ENCODE data around the gene GATA3.

Gene GATA3

DNA sequence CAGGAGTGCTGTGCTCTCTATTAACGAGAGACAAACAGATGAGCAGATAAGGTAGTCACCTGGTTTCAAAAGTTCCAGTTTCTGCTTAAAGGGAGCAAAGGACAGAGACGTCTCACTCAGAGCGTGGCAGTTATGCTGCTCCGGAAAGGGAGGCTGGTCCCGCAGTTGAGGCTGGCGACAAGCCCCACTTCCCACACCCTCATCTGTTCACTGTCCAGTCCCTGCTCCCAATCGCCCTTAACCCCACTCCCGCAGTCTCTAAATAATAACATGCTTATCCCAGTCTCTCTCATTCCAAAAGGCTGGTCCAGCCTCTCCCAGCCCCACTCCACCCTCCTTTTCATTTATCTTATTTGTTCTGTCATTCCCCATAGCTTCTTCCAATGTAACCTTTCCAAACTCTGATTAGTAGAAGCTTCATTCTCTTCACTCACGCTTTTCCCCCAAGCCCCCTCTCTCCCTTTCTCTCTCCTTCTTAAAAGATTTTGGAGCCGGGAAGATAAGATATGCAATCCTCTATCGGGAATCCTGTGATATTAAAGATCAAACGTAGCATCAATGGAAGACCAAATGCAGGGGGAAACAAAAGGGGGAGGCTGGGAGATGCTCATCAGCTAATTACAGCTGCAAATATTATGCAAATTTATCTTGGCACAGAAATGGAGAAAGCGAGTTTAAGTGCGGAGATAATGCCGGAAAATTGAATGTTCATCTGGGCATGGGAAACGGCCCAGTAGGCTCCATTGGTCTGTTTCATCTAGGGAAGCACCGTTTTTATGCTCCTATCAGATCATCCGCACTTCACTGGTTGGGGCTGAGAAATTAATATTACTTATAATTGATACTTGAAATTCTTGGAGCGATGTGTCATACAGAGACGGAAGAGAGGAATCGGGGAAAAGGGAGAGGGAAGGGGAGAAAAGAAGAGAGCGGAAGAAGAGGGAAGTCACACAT lies 16.3 kb upstream of the GATA3 start:
- no peak for DNase-seq (ENCODE audit: low spot score)

DNA sequence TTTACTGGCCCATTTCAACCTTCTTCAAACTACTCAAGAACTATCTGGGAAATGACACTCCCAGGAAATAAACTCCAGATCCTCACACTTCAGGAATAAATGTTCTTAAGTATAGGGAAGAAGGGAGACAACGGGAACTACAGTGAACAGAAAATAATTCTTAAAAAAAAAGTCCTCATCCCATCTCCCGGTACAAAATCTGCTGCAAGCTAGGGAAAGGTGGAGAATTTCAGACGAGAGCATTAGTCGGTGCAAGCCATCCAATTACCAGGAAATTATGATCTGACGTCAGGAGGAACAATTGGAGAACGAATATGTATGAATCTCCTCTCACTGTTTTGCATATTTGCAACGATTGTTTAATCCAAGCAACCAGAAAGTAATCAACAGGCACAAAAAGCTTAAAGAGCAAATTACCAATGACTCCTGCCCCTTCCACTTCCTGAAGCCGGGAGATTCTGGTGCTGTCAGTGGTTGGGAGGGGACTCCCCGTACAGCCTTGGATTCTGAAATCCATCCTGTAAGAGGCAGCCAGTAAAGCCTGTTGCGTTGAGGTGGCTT lies 15.1 kb upstream of the GATA3 start:
- no peak for DNase-seq (ENCODE audit: low spot score)

DNA sequence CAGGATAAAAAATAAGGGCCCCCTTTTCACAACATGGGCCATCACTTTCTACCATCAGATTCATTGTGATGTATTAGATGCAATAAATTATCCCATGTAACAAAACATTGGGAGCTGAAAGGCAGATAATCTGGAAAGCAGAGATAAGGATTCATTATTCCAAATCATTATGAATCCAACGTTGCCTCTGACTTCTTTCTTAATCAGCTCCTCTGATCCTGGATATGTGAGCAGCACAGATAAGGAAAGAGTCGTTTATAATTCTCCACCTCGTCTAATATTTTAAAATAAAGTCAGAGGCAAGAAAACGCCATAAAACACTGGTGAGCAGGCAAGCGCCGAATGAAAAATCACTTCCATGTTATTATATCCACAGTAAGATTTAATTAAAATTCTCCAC lies 13.8 kb upstream of the GATA3 start:
- no peak for DNase-seq (ENCODE audit: low spot score)

DNA sequence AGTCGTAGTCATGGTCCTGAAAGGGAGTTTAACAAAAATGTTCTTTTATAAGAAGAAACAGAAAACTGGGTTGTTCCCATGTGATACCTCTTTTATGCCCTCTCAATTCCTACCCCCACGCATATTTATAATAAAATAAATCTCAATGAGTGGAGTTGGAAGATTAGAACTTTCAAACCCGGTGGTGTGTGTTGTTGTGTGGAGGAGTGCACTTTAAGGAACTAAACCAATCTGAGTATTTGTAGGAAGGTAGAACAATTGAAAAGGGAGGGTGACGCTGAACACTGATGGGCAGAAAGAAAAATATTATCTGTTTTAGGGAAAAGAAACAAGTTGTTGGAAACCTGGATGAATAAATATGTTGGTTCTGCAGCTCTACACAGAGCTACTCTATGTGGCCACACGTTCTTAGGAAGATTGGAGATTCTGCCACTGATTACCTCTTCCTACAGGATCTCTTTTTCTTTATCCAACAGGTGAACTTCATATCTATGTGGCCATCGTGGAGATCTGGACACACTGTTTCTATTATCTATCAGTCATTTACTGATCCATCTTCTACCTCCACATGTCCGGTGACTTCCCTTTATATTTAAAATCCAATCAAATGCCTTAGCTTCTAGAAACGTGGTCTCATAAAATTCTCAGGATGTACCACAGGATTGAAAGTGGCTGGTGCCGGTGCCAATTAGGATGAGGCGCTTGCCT lies 13.1 kb upstream of the GATA3 start:
- no peak for DNase-seq (ENCODE audit: low spot score)

DNA sequence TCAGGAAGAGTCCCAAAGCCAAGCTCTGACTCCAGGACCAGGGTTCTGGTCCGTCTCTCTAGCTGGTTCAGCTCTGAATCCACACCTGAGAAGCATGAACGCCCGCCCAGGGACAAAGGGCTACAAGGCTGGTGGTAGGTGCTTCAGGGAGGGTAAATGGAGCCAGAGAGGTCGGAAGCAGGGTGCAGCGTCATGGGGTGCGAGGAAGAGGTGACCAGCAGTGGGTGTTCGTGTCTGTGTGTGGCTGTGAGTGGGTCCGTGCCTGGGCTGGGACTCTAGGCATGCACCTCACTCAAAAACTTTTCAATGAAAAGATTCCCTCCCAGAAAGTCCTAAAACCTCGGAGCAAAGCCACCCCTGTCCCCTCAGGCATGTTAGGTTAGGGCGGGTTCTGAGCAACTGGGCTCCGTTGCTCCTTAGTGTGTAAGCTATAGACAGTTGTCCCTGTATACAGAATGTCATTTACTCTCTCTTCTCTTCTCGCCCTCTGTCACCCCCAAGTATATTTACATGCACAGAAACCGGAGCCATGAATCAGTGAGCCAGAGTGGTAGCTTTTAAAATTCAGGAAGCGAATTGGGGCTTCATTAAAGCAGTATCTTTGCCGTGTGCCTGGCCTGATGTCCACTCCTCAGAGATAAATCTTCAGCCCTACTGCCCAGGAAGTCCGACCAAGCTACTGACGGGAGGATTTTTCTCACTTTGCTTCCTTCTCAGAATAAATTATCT lies 12.3 kb upstream of the GATA3 start:
- DNase-seq (ENCODE audit: low spot score): no peak

DNA sequence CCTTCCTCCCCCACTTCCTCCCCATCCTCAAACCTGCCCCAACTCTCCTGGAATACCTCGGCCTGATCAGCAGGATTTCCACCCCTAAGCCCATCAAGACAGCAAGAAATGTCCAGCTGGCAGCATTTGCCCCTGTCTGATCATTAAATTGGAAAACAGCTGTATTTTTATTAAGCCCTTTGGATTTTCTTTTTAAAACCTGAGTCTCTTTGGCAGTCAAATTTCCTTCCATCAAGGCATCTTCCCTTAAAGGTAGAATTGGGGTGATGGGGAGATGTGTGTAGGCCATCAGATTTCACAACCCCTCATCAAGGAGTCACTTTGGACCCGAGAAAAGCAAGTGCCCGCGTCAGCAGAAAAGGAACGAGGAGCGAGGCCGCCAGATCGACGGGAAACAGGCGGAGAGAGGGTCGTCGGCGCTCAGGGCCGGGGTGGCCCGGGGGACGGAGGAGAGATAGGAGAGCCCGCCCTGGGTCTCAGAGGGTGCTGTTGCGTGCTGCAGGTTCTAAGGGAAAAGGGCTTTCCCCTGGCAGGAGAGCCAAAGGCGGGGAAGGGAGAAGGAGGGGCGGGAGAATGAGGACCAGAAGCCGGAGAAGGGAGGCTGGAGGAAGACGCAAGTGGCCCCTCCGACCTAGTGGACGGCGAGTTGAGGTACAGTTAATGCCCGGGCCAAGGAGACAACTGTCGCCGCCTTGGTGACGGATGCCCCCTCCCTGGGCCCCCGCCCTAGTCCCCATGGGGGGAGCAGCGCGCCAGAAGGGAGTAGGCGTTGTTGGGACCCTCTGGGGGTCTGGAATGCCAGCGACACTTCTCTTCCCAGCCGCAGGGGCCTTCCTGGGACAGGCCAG lies 11.5 kb upstream of the GATA3 start:
- no peak for DNase-seq (ENCODE audit: low spot score)

DNA sequence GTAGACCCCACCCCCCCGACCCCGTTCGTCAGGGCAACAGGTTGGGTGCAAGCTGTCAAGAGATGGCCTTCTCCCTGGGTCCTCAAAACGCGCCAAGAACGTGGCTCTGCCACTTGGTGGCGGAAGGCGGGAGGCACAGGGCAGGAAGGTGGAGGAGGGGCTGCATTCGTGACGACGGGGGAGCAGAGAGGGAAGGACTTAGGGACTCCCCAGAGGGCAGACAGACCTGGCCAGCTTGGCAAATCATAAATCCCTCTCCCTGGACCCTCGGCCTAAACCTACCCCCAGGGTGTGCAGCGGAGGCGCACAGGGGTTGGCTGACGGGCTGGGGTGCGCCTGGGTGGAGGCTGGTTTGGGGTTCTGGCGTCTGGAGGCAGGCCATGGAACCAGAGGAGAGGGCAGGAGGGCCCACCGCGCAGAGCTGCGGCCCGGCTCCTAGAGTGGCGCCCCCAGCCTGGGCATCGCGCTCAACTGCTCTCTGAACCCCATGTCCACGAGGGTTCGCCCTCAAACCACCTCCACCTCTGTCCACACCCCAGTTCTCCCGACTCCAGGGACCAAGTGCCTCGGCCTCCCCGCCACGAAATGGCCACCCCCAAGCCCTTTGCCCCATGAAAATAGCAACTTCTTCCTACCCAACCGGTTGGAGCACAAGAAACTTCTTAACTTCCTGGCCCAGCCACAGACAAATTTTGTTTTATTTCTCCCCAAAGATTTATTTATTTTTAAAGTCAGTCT lies 10.8 kb upstream of the GATA3 start:
- DNase-seq (ENCODE audit: low spot score): no peak

DNA sequence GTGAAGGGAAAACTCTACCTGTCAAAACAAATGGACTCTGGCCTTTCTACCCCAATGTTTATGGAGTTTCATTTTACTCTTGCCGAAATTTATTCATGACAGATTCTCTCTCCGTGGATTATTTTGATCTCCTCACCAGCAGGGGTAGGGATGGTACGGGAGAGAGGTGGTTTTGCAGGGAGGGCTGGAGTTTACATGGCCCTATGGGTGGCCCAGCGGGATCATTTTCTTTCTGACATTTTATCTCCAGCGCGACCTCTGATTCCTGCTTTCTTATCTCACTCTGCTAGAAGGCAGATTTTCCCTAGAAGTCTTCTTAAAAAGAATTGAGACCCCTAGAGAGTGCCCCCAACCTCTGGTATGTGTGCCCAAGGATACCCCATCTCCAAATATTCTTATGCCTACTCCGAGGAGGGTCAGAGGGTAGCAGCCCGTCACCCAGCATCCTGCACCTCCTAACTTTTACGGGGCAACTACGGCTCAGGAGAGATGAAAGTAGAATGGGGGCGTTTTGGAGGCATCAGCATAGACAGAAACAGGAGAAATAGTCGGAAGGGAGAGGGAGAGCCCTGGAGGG lies 10.1 kb upstream of the GATA3 start:
- no peak for DNase-seq (ENCODE audit: low spot score)

DNA sequence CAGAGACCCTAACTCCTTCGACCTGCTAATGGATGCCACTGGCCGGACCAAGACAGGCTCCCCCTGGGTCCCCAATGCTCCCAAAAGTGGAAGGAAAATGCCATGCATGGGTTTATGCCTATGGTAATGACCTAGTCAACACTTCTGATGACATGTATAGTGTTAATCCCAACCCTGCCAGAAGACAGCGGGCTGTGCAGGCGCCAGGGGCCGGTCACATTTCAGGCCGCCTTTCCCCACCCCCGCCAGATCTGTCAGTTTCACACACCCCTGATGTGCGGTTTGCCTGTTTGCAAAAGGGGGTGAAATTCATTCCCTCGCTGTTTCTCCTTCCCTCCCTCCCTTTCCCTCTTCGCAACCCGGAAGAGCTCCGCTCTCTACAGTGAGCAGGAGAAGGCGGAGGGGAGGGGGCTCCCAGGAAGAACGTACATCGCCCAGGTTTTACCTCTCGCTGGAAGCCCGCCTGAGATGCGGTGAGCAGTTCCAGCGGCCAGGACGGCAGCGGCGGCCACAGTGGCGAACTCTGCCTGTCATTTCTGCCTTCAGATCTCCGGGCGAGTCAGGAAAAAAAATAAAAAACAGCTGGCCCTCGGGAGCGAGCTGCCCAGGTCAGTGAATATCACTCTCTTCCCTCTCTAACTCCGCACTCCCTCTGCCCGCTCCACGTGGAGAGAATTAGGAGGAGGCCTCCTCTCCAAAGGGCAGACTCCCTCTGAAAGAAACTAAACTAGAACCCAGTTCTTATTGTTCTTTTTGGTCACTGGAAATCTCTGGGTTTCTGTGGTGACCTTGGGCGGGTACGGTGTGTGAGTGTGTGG lies 9.4 kb upstream of the GATA3 start:
- no peak for DNase-seq (ENCODE audit: low spot score)

DNA sequence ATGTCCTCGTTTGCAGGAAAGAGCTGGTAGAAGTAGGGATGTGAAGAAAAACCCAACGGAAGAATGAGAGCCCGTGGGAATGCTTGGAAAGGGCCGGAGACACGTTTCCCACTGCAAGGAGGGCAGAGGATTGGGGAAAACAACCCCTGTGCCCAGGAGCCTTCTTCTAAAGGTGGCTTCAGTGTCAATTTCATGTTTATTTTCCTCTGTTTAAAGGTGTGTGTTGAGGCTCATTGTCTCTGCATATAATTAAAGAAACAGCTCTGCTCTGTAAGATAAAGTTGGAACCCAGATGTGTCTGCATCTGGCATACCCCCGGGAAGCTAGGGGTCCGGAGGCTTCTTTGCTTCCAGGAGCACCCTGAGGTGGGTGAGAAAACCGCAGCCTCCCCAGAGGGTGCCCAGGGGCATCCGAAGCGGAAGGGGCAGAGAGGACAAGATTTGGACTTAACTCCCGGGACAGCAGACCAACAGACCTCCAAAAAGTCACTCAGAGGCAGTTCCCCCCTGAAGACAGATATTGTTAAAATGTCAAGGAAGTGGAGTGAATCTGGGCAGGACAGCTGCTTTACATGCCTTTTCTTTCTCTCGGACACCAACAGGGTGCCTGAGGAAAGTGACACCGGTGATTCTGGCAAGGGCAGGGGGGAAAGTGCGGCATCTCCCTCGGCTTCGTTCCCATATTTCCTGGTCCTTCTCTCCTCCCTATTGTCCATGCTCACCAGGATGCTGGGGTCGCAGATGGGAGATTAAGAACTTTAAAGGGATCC lies 8.6 kb upstream of the GATA3 start:
- DNase-seq (ENCODE audit: low spot score): no peak

DNA sequence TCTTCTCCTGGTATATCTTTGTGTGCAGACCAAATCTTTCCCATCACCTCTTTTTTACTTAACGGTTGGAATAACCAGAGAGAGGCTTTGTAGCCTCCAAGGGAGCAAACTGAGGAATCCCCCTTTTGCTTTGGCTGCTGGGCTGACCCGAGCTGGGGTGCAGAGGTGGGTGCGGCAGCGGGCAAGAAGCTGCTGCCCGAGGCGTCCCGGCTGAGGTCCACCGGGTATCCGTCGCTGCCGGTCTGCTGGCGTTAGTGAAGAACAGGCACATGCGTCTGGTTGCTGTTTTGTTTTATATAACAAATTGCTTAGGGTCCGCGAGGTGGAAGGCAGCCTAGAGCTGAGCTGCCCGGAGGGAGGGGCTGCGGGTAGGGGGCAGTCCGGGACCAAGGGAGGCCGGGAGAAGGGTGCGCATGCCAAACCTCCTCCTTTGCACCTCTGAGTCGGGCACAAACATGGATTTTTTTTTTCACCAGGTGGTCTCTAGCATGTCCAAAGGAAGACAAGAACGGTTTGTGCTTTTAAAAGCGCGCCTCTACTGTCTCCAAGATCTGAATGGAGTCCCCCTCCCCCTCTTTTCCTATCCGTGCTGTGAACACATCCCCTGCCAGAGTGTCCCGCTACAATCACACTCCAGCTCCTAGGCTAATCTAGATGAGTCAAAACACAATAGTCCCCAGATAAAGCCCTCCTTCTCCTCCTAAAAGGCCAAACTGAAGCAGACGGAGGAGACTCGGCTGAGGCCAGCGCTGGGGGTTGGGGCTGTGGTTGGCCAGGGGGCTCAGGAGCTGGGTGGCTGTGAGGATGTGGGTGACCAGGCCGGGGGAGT lies 6.8 kb upstream of the GATA3 start:
- DNase-seq (ENCODE audit: low spot score): no peak

DNA sequence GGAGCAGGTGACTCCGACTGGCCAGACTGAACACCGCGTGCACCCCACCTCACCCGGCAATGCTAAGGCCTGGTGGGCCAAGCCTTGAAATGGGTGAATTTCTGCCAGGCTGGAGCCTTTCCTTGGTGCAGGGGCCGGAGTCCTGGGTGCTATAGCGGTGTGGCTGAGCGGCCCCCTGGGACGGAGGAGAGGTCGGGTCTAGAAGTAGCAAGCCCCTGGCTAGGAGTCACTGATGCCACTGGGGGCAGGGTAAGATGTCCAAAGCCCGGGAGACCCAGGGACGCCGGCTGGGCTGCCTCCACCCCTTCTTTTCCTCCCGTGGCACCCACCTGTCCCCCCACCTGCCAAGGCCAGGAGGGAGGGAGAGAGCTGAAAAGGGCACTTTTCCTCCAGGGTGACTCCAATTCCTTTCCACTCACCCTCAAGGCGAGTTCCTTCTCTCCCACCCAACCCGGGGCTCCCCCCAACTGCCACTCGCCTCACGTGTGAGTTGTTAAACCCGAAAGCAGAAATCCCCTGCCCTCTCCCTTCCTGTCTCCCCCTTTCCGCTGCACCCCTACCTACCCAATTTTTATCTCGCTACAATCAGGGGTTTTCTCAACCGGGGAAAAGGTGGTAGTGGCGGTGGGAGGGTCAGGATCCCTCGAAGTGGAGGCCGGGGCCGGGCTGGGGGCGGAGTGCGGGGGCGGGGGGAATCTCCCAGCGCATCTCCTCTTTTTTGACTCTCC lies 6.0 kb upstream of the GATA3 start:
- DNase-seq (ENCODE audit: low spot score): no peak

DNA sequence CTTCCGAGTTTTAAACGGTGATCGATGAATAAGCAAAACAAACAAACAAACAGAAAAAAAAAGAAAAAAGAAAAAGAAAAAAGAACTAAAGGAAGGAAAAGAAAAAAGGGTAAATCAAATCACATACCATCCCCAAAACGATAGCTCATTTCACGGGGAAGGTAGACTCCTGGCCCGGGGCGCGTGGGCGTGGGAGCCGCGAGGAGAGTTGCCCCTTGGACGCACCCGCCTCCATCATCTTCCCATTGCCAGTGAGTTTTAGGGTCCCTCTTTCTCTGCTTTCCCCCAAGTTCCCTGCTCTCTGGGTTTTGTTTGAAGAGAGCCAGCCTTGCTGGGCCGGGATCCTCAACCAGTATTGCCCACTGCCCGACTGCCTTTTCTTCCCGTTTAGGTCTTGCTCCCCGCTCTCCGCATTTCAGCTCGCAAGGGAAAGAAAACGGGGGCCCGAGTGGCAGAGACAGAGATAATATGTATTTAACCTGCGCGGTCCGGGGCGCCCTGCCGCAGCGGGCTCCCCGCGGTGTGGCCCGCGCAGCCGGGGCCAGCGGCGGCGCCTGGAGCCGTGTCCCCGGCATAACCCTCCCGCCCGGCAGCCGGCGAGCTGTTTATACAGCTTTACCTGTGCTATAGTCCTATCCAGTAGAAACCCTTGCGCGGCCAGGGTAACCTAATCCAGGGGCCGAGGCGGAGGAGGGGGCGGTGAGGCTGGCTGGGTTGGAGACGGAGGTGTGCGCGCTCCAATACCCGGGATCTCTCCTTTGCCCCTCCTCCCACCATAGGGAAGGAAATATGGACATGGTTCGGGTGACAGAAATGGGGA lies 5.2 kb upstream of the GATA3 start:
- no peak for DNase-seq (ENCODE audit: low spot score)

DNA sequence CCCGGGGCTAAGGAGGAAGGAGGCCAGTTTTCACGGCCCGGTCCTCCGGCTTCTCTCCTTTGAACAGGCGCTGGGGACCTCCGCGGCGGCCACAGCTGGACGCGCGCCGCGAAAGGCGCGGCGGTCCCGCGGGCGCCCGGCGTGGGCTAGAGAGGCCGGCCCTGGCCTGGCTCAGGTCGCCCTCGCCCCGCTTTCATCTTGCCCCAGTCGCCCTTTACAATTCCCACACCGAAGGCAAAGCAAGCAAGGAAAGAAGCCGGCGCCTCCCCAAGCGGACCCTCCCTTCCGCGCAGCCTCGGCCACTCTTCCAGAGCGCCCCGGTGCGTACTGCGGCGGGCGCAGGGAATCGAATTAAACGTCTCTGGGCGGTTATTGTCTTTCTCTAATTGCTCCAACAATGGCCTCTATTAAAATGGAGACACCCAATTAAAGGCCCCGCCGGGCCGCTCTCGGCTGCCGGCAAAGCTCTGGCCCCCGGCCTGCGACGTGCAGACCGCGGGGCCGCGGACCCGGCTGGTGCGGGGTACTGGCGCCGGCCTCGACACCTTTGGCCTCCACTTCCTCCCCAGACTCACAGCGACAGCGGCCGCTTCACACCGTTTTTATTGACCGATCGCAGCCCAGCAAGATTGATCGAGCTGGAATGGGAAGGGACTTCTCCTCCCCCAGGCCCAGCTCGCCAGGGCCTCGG lies 4.5 kb upstream of the GATA3 start:
- DNase-seq (ENCODE audit: low spot score): no peak

DNA sequence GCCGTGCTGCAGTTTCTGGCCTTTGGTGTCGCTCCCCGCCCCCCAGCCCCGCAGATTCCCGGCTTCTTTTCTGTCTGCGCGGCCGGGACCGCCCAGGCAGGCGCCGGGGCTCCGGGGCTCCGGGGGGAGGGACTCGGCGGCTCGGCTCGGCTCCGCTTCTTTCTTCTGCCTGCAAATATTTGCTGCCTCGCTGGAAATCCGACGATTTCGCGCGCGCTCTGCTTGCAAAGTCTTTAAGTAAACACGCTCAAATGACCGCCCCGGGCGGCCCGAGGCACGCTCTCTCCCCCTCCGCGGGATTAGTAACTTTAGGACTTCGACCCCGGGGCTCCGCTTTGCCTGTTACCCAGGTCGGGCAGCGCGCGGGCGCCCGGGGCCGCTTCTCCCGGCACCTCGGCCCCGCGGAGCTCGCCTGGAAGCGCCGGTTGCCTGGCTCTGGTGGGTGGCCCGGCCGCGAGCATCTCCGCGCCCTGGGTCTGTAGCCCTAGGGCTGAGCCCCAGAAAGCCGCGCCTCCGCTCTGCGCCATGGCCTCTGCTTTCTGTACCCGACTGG lies 3.9 kb upstream of the GATA3 start:
- DNase-seq (ENCODE audit: low spot score): no peak

All from Ammon's horn (tissue), 1 donor.